H9 (cell line): ENCODE measurements around the gene CWC25. TPM values are rescaled to one million over a fixed set of nuclear protein-coding genes. Genes with fewer than 3 reads are reported as not detected.

ENCODE experiments used
- DNase-seq: peaks from one replicate; pipeline ENCODE4 v3.0.0-alpha.2; 2017
- H2AFZ ChIP-seq: one replicate; pipeline ENCODE4 v1.6.1; 2013; ENCODE audit warnings: mild to moderate bottlenecking, low read length, control low read depth, moderate library complexity
- H2AK5ac ChIP-seq: 2 replicates; pipeline ENCODE4 v1.6.1; 2013; ENCODE audit warnings: low read length, control low read depth, mixed read lengths; ENCODE audit not compliant: insufficient read length
- H2BK120ac ChIP-seq: one replicate; pipeline ENCODE4 v1.6.1; 2013; ENCODE audit warnings: low read depth, mild to moderate bottlenecking, low read length, control low read depth, inconsistent platforms; ENCODE audit not compliant: poor library complexity, severe bottlenecking
- H2BK12ac ChIP-seq: 2 replicates; pipeline ENCODE4 v1.6.1; 2013; ENCODE audit warnings: low read length, control low read depth, mixed read lengths, low read depth; ENCODE audit not compliant: insufficient read length
- H2BK15ac ChIP-seq: 2 replicates; pipeline ENCODE4 v1.6.1; 2013; ENCODE audit warnings: low read depth, low read length, control low read depth
- H2BK20ac ChIP-seq: one replicate; pipeline ENCODE4 v1.6.1; 2013; ENCODE audit warnings: low read depth, mild to moderate bottlenecking, low read length, control low read depth, inconsistent platforms; ENCODE audit not compliant: poor library complexity, severe bottlenecking
- H2BK5ac ChIP-seq: 2 replicates; pipeline ENCODE4 v1.6.1; 2013; ENCODE audit warnings: low read length, control low read depth, mixed read lengths; ENCODE audit not compliant: insufficient read length
- H3K14ac ChIP-seq: 2 replicates; pipeline ENCODE4 v1.6.1; 2013; ENCODE audit warnings: low read length, control low read depth; ENCODE audit not compliant: insufficient read depth
- H3K18ac ChIP-seq: 2 replicates; pipeline ENCODE4 v1.6.1; 2013; ENCODE audit warnings: low read depth, mild to moderate bottlenecking, mixed read lengths, low read length, control low read depth; ENCODE audit not compliant: insufficient read length
- H3K23ac ChIP-seq: 2 replicates; pipeline ENCODE4 v1.6.1; 2013; ENCODE audit warnings: low read length, control low read depth, mixed read lengths, low read depth; ENCODE audit not compliant: insufficient read length
- H3K23me2 ChIP-seq: 2 replicates; pipeline ENCODE4 v1.6.1; 2013; ENCODE audit warnings: low read depth, mild to moderate bottlenecking, mixed read lengths, low read length, control low read depth; ENCODE audit not compliant: insufficient read length, poor library complexity, severe bottlenecking
- H3K27ac ChIP-seq: 2 replicates; pipeline ENCODE4 v1.5.1; 2013; ENCODE audit warnings: low read length, control low read depth, mixed read lengths, low read depth; ENCODE audit not compliant: insufficient read length
- H3K27me3 ChIP-seq: 2 replicates; pipeline ENCODE4 v1.6.1; 2013; ENCODE audit warnings: low read length, control low read depth, inconsistent platforms; ENCODE audit not compliant: insufficient read depth
- H3K4ac ChIP-seq: 2 replicates; pipeline ENCODE4 v1.6.1; 2013; ENCODE audit warnings: low read depth, mild to moderate bottlenecking, control low read depth, inconsistent platforms, low read length, moderate library complexity
- H3K4me1 ChIP-seq: 2 replicates; pipeline ENCODE4 v1.6.1; 2013; ENCODE audit warnings: low read length, control low read depth, inconsistent platforms; ENCODE audit not compliant: insufficient read depth
- H3K4me2 ChIP-seq: 2 replicates; pipeline ENCODE4 v1.6.1; 2013; ENCODE audit warnings: low read length, control low read depth, mixed read lengths; ENCODE audit not compliant: insufficient read length, insufficient read depth
- H3K56ac ChIP-seq: 2 replicates; pipeline ENCODE4 v1.6.1; 2013; ENCODE audit warnings: low read depth, mild to moderate bottlenecking, mixed read lengths, low read length, control low read depth; ENCODE audit not compliant: insufficient read length
- H3K79me1 ChIP-seq: 2 replicates; pipeline ENCODE4 v1.6.1; 2013; ENCODE audit warnings: low read depth, mild to moderate bottlenecking, moderate library complexity, low read length, control low read depth, inconsistent platforms; ENCODE audit not compliant: insufficient read depth, poor library complexity, severe bottlenecking
- H3K79me2 ChIP-seq: 2 replicates; pipeline ENCODE4 v1.6.1; 2013; ENCODE audit warnings: low read length, control low read depth, inconsistent platforms; ENCODE audit not compliant: insufficient read depth
- H3K9ac ChIP-seq: 2 replicates; pipeline ENCODE4 v1.6.1; 2013; ENCODE audit warnings: low read length, control low read depth, mixed read lengths; ENCODE audit not compliant: insufficient read length; ENCODE audit errors: extremely low read depth
- H3K9me3 ChIP-seq: one replicate; pipeline ENCODE4 v1.6.1; 2013; ENCODE audit warnings: low read depth, low read length, inconsistent platforms; ENCODE audit not compliant: control insufficient read depth
- H3T11ph ChIP-seq: one replicate; pipeline ENCODE4 v1.6.1; 2013; ENCODE audit warnings: mild to moderate bottlenecking, low read length, control low read depth, inconsistent platforms
- H4K20me1 ChIP-seq: one replicate; pipeline ENCODE4 v1.6.1; 2013; ENCODE audit not compliant: control insufficient read depth, insufficient read length, insufficient read depth
- H4K5ac ChIP-seq: 2 replicates; pipeline ENCODE4 v1.6.1; 2013; ENCODE audit warnings: low read depth, mild to moderate bottlenecking, mixed read lengths, low read length, control low read depth; ENCODE audit not compliant: insufficient read length
- H4K8ac ChIP-seq: replicated peaks from 2 replicates; pipeline ENCODE4 v1.6.1; 2013; ENCODE audit warnings: low read length, control low read depth, mixed read lengths, low read depth; ENCODE audit not compliant: insufficient read length
- H4K91ac ChIP-seq: 2 replicates; pipeline ENCODE4 v1.6.1; 2013; ENCODE audit warnings: low read depth, mild to moderate bottlenecking, moderate library complexity, mixed read lengths, low read length, control low read depth; ENCODE audit not compliant: insufficient read length
- H3K27ac Mint-ChIP-seq, 3 experiments: 2 replicates in 2 of 3; 3 replicates in 1 of 3; pipeline ENCODE4 v1.8.0; 2020 to 2021; ENCODE audit warnings: mixed read lengths in 3 of 3, mild to moderate bottlenecking in 1 of 3, moderate library complexity in 1 of 3
- H3K27me3 Mint-ChIP-seq: 2 replicates; pipeline ENCODE4 v1.8.0; 2021; ENCODE audit warnings: low read depth, mild to moderate bottlenecking, moderate library complexity, mixed read lengths
- H3K36me3 Mint-ChIP-seq, 3 experiments: 2 replicates in 2 of 3; 3 replicates in 1 of 3; pipeline ENCODE4 v1.8.0; 2020 to 2021; ENCODE audit warnings: low read depth in 3 of 3, mixed read lengths in 3 of 3; ENCODE audit not compliant: insufficient read depth in 1 of 3
- H3K4me1 Mint-ChIP-seq, 2 experiments: 2 replicates each; pipeline ENCODE4 v1.8.0; 2020; ENCODE audit warnings: mixed read lengths in 2 of 2
- H3K4me3 Mint-ChIP-seq, 2 experiments: 2 replicates in 1 of 2; 3 replicates in 1 of 2; pipeline ENCODE4 v1.8.0; 2020 to 2021; ENCODE audit warnings: mild to moderate bottlenecking in 2 of 2, mixed read lengths in 2 of 2, moderate library complexity in 1 of 2
- H3K9me3 Mint-ChIP-seq, 2 experiments: 2 replicates in 1 of 2; 3 replicates in 1 of 2; pipeline ENCODE4 v1.8.0; 2020; ENCODE audit warnings: mild to moderate bottlenecking in 2 of 2, mixed read lengths in 2 of 2, moderate library complexity in 1 of 2
- WGBS: extraction: QIAGEN DNeasy Blood & Tissue Kit; methylation state at CpG from one replicate; pipeline ENCODE4 v1.1.7; 2013; ENCODE audit warnings: missing lambda C conversion rate, low lambda C conversion rate, mixed read lengths; ENCODE audit not compliant: insufficient read length; ENCODE audit errors: extremely low coverage; 5-methylcytosine and 5-hydroxymethylcytosine counted together
- total RNA-seq: library from RNA; stranded (reverse); gene quantifications from 2 replicates; pipeline ENCODE4 v1.2.1, GENCODE V29; 2021
- TF ChIP-seq, protein P1 (sequence below): fragments of 200-600 bp; sonication (generic); conservative IDR thresholded peaks from 3 replicates; pipeline ENCODE4 v1.8.0; 2021; ENCODE audit warnings: antibody characterized with exemption, mild to moderate bottlenecking

The CWC25 gene
- total RNA-seq, 1 experiment from 2014 or later, result 15.9 TPM

DNA sequence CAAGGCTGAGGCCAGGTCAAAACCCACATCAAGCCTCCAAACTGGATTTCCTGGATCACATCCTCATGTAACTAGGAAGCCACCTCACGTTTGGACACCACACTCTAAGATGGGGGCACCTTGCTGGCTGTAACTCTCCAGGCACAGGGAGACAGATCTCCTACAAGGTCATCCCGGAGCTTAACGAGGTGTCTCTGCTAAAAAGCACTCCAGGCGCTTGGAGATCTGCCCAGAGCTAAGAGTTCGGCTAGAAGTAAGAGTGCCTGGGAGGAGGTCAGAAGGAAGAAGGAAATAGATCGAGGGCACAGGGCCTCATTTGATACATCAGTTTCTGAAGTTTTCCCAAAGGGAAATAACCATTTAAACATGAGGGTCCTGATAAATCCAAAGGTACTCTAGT is 56.7 kb downstream of the CWC25 start:
- H3K27me3 Mint-ChIP-seq, result no peaks in the 10 kb centered on the region
- TF ChIP-seq, protein P1, sequence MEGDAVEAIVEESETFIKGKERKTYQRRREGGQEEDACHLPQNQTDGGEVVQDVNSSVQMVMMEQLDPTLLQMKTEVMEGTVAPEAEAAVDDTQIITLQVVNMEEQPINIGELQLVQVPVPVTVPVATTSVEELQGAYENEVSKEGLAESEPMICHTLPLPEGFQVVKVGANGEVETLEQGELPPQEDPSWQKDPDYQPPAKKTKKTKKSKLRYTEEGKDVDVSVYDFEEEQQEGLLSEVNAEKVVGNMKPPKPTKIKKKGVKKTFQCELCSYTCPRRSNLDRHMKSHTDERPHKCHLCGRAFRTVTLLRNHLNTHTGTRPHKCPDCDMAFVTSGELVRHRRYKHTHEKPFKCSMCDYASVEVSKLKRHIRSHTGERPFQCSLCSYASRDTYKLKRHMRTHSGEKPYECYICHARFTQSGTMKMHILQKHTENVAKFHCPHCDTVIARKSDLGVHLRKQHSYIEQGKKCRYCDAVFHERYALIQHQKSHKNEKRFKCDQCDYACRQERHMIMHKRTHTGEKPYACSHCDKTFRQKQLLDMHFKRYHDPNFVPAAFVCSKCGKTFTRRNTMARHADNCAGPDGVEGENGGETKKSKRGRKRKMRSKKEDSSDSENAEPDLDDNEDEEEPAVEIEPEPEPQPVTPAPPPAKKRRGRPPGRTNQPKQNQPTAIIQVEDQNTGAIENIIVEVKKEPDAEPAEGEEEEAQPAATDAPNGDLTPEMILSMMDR, result no peak
- Histone ChIP-seq H3K14ac (no peak overlapping the region), H2BK5ac (no peak overlapping the region), H4K5ac (no peak overlapping the region), H3K4me2 (no peak overlapping the region), H3K79me2 (no peaks in the 10 kb centered on the region), H3K23me2 (no peaks in the 10 kb centered on the region), H3K18ac (no peak overlapping the region), H3K4ac (no peak overlapping the region), H3K23ac (no peak overlapping the region), H3K56ac (no peak overlapping the region), H4K91ac (no peak overlapping the region), H2BK12ac (no peak overlapping the region), H2BK20ac (no peak overlapping the region), H3K27me3 (no peaks in the 10 kb centered on the region), H2AFZ (no peak overlapping the region), H3K79me1 (no peaks in the 10 kb centered on the region), H3T11ph (no peak overlapping the region), H4K20me1 (no peaks in the 10 kb centered on the region), H3K9ac (no peak overlapping the region), H2BK15ac (no peak overlapping the region), H4K8ac (no peak overlapping the region), H2BK120ac (no peak overlapping the region), H3K4me1 (no peaks in the 10 kb centered on the region), H3K27ac (no peak overlapping the region), H3K9me3 (no peaks in the 10 kb centered on the region), H2AK5ac (no peak overlapping the region)
- no peaks in the 10 kb centered on the region for H3K4me1 Mint-ChIP-seq
- no peak for DNase-seq
- no peak overlapping the region for H3K27ac Mint-ChIP-seq
- H3K36me3 Mint-ChIP-seq, result peaks cover 45 to 96% (median 77%) of the 10 kb centered on the region in 3 experiments
- no peaks in the 10 kb centered on the region for H3K9me3 Mint-ChIP-seq
- no CpG with 5 or more reads among the region's 6 CpGs for WGBS
- H3K4me3 Mint-ChIP-seq, result no peak overlapping the region
